GM19238 (cell line): Measurements from ENCODE around the gene CACNA1C.

ENCODE experiments used
- DNase-seq: peaks from one replicate; pipeline ENCODE4 v3.0.0; 2011; ENCODE audit warnings: low spot score; ENCODE audit not compliant: insufficient read length

Gene CACNA1C

DNA sequence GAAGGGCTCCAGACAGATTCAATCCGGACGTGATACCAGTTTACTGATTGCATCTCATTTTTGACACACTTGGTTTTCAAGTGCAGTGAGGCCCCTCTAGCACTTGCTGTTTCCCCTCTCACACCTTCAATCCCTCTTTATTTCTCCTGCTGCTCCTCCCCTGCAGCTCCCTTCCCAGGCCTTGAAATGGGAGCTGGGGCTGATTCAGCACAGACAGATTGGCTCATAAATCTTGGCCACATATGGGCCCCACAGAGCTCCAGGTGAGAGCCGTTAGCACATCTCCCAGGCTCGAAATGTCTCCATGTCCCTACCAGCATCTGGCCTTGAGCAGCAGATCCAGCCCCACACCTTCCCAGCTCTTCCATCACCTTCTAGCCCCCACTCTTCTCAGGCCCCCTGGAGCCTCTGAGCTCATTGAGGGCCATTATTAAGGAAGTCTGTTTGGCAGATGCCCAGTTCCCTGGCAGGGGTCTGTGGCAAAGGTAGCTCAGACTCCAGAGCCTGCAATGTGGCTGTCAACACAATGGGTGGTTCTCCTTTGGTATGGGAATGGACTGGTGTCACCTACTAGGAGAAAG, 521.7 kb downstream of the CACNA1C start:
- DNase-seq, result no peak

DNA sequence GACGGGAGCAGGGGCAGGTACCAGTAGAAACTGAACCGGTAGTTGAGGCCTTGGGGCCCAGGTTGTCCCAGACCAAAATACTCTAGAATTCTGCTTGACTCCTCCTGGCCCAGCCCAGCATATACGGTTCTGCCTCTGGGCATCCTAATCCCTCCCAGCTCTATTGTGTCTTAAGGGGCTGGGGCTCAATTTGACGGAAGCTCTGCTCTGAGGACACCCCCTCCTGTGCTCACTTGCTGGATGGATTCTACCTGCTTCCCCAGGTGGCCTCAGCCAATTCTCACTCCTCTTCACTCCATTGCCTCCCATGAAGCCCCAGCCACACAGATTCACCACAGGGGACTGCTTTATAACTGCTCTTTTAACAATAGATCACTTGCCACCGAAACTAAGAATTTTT, 522.5 kb downstream of the CACNA1C start:
- no peak for DNase-seq

DNA sequence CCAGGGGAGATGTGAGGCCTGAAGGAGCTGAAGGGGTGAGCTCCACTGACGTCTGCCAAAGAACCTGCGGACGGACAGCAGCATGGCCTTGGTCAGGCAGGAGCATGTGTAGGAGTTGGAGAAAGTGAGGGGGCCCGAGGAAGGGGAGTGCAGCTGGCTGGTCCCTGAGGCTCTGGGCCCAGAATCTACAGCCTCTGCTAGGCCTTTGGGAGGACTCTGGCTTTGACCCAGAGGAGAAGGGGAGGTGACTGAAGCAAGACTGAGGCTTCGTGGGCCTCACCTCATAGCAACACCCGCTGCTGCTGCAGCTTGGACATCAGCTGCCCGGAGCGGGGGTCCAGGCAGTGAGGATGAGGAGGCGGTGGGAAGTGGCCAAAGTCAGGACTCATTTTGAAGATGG, 525.4 kb downstream of the CACNA1C start:
- no peak for DNase-seq

DNA sequence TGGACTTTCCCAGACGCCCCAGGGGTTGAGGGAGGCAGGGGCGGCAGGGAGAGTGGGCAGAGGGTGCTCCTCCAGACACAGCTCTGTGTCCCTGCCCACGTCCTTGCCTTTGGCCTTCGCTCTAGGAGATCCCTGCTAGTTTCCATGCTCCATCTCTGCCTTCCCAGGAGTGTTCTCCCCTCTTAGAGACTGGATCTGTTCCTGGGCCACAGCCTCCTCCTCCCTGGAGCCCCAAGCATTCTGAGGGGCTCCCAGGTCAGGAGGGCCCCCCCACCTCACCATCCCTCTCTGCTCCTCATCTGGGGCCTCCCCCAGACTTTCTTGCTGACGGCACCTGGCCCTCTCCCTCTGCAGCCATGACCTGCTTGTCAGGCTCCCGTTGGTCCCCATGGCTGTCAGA, 526.0 kb downstream of the CACNA1C start:
- no peak for DNase-seq

DNA sequence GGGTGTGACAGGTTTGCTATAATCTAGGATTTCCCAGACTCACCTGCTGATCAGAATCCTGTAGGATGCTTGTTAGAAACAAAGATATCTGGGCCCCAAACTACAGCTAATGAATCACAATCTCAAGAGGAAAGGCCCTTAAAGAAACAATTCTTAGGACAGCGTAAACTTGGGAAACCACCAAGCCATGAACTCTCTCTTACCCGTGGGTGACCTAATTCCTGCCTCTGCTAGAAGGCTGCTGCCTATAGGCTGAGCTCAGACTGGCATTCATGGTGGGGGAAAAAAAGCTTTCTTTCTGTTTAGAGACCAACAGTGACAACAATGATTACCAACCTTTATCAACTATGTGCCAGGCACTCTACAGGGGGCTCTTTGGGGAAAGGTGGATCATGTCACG, 528.0 kb downstream of the CACNA1C start:
- DNase-seq, result no peak

DNA sequence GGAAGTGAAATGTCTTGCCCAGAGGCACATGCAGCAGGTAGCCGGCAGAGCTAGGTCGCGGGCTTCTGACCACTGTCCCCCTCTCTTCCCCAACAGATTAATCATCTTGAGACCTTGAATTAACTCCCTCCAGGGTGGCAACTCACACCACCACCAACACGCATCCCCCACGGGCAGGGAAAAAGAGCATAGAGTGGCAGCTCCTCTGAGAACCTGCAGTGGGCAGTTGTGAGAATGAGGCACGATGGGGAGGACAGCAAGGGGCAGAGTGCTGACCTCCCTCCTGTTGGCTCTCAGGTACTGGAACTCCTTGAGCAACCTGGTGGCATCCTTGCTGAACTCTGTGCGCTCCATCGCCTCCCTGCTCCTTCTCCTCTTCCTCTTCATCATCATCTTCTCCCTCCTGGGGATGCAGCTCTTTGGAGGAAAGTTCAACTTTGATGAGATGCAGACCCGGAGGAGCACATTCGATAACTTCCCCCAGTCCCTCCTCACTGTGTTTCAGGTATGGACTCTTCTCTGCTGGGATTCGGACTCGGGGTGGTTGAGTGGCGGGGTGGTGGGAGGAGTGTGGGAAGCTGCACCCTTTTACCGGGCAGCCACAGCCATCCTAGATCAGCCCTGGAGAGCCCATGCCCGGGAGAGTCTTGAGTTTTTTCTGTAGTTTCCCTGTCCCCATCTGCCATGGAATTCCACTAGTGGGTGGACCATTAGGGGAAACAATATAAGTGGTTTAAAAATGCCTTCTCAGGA, 528.7 kb downstream of the CACNA1C start:
- DNase-seq, result no peak

DNA sequence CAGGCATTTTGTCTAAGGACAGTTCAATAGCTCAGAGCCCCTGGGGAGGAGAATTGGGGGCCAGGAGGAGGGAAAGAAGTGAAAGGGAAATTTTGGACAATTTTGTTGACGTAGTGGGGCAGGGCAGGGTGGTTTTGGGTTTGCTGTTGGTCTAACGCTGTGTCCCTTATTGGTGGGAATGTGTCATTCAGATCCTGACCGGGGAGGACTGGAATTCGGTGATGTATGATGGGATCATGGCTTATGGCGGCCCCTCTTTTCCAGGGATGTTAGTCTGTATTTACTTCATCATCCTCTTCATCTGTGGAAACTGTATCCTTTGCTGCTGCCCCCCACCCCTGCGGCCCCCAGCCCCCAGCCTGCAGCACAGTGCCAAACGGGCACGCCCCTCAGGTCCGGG, 529.8 kb downstream of the CACNA1C start:
- no peak for DNase-seq

DNA sequence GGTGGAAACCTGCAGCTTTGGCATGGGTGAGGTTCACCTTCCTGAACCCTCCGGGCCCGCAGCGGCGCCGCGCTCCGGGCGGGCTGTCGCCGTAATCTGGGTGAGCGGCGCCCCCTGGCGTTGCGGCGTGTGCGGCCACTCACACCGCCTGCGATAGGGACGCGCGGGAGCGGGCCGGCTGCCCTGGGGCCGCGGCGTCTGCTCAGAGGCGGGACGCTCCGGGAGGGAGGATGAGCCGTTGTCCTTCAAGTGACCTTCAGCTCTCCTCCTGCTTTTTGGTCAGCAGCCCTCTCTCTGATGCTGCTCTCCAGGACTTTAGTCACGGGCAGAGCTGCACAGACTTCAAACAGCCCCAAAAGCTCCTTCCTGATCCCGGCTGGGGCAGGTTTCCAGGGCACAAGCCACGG, 530.3 kb downstream of the CACNA1C start:
- peak; percentile 71 for DNase-seq

DNA sequence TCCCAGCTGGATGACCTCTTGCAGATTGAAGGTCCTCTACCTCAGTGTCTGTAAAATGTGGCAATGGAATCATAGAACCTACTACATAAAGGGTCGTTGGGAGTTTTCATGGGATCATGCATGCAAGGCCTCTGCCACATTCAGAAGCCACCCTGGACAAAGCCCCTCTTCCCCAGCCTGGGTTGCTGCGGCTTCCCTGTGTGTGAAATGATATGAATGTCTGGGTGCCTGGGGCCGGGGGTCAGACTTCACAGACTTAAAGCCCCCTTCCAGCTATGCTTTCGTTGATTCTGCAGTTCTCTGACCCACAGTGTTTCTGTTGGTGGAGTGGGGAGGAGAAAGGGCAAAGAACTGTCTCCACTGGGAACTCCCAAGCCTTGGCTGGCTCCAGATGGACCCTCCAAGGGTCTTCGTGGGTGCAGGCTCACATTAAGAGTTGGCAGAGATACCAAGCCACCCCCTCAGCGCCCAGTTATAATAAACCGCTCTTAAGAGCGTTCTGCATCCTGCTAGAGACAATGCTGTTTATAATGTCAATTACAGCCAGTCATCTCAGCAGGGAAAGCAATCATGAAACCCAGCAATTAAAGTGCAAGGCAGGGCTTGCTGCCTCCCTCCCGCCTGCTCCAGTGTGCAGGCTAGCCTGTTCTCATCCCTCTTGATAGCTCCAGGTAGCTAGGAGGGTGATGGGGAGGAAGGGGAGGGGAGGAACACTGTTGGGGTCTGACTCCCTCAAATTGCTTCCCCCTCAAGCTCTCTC, 531.0 kb downstream of the CACNA1C start:
- no peak for DNase-seq

DNA sequence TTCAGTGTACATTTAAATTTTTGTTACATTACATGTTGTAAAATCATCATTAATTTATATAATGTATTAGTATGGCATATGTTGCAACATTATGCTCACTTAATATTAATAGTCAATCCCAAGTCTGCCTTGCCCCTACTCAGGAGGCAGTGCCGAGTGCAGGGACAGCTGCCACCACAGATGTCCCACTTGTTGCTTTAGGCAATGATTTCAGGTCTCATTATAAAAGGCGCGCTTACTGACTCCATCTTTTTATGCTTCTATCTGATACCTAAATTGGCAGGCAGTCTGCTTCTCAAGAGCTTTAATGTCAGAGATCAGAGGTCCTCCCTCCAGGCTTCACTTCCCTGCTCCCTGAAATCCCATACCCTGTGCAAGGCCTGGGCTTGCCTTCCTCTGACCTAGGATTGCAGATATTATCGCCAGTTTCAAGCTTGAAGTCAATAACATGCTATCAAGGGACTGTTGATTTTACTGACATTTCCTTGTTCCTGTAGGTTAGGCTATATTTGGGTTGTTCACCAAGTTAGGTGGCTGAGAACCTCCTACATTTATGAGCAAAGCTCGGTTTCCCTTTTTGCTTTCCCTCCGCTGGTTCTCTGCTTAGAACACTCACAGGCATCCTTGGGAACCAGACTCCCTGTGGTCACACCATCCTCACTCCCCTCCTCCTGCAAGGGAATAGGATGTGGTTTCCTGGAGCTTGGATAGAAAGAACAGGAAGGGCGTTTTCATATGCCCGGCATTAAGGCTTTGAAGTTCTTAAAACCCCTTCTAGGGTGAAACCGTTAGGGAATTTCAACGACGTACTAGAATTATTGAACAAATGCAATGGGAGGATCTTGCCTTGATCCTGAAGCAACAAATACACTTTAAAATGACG, 533.6 kb downstream of the CACNA1C start:
- no peak for DNase-seq

DNA sequence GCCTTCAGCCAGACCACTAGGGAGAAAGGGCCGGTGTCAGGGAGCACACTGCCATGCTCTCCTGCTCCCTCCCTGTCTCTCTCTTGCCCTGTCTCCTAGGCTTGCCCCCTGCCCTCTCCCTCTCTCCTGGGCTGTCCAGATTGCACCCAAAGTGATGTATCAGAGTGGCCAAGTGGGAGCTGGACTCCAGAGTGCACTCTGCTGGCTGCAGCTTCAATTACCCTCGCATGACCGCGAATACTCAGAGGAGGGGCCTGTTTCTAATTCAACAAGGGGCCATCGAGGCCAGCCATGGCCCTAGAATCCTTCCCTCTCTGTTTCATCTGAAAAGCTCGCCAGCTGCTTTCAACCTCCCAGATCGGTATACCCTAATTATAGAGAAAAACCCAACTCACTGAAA, 535.6 kb downstream of the CACNA1C start:
- DNase-seq, result no peak

DNA sequence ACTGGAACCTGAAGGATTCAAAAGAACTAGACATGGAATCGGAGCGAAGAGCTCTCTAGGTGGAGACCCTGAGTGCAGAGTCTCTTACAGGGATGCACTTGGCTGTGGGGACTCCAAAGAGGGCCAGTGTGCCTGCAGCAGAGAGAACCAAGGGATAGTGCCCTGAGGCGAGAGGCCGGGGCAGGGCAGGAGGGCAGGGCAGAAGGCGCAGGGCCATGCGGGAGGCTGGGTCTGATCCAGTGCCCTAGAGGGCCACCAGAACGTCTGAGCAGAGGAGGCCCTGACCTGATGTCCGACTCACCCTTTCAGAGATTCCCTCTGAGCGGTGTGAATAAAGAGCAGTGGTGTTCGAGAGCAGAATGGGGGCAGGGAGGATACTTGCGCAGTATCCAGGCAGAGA, 536.6 kb downstream of the CACNA1C start:
- no peak for DNase-seq

DNA sequence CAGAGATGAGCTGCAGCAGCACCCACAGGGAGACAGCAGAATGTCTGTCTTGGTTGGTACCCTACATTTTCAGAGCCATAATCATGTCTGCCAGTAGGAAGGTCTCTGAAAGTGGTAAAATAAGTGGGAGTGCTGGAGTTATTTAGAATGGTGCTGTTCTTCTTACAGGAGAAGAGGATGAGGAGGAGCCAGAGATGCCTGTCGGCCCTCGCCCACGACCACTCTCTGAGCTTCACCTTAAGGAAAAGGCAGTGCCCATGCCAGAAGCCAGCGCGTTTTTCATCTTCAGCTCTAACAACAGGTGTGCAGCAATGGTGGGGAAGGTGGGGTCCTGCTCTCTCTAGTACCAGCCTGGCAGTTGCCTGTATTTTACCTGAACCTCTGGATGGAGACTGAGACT, 540.3 kb downstream of the CACNA1C start:
- no peak for DNase-seq

DNA sequence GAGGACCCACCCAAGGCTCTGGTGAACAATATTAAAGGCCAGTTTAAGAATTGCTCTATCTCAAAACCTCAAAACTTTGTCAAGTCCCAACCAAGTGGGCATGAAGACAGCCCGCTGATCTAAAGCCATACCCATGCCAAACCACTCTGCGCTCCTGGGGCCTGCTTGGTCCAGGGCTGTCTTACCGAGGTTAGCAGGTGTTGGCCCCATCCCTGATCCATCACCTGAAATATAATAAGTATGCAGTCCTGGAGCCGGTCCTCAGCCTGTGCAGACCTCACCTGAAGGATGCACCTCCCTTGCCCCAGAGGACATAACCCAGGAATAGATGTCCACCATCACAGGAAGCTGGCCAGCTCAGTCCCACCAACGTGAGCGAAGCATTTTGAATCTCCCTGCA, 543.7 kb downstream of the CACNA1C start:
- DNase-seq, result no peak

DNA sequence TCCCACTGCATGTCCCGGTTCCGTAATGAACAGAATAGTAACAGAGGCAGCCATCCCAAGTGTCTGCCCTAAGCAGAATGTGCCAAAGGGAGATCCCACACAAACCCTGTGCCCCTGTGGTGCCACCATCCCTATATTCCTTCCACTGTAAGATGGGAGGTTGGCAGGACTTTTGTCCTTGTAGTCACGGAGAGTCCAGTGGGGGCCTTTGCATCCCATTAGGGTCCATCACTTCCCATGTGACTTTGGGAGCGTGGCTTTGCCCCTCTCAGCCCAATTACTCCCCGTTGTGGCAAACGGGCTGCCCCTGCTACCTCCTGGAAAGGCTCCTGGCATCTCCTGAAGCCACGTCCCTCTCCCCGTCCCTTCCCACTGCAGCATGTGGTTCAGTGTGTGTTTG, 552.5 kb downstream of the CACNA1C start:
- DNase-seq, result no peak

DNA sequence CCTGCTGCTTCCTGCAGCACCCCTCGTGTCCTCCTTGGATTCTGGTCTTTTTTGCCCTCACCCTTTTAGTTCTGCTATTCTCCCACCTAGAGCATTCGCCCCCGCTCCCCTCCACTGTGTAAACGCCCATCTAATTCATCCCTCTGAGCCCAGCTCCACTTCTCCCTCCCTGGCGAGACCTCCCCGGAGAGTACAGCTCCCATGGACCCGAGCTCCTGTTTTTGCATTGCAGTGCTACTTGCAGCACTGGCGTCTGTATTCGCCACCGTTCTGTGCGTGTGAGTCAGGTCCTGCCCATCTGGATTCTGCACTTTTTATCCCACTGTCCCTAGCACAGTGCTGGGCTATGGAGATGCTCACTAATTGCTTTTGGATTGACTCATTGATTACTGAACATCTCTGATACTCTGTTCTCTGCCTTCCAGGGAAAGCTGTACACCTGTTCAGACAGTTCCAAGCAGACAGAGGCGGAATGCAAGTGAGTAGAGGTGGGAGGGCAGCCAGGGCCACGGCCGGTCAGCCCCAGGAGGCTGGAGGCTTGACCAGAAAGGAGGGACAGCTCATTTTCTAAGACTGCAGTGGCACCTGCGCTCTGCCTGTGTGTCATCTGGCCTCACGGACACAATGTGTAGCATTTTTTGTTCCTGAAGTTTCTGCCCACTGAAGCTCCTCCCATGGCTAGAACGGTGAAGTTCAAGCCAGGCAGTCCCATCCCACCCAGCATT, 553.6 kb downstream of the CACNA1C start:
- DNase-seq, result no peak

DNA sequence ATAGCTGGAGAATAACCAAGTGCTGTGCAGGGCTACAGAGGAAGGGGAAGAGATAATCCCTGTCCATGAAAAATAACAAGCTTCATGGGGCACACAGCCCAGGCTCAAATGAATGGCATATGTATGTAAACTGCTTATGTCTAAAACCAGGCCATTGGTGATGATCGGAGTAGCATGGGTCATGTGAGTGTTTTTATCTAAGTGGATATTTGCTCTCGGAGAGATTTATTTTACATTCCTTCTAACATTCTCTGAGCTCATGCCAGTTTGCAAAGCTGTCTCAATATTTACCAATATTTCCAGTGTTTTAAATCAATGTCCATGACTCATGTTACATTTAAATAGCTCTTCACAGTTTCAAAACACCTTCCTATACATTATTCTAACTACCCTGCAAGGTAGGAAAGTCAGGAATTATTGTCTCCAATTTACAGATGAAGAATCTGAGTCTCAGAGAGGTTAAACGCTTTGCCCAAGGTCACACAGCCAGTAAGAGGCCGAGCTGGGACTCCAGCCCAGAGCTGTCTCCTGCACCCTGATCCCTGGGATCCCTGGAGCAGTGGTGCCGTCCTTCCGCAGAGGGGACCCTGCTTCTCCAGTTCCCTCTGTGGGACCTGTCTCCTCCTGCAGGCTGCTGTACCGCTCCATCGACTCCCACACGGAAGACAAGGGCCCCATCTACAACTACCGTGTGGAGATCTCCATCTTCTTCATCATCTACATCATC, 555.3 kb downstream of the CACNA1C start:
- no peak for DNase-seq

DNA sequence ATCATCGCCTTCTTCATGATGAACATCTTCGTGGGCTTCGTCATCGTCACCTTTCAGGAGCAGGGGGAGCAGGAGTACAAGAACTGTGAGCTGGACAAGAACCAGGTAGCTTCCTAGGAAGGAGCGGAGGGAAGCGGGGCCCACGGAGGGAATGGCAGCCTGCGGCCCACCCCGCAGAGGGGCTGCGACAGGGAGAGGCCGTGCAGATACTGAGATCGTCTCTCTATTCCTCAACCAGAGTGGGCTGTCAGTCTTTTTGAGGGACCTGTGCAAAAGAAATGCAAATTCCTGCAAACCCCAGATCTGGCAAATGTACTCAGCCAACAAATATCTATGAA, 555.8 kb downstream of the CACNA1C start:
- no peak for DNase-seq

DNA sequence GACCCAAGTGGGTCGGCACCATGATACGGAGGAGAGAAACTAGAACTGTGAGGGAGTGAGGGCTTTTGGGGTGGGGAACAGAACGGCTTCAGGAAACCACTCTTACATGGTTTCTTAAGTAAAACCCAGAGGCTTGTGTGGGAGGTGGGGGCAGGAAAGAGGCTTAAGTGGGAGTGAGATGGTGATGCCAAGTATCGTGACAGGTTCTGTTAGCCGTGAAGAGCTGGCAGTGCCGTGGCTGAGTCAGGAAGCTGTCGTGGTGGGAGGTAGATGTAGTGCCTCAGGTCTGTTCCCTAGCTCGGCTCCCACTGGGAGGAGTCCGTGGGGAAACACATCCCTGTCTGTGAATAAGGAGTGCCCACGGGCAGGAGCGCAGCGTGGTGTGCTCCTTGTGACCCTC, 556.2 kb downstream of the CACNA1C start:
- no peak for DNase-seq

DNA sequence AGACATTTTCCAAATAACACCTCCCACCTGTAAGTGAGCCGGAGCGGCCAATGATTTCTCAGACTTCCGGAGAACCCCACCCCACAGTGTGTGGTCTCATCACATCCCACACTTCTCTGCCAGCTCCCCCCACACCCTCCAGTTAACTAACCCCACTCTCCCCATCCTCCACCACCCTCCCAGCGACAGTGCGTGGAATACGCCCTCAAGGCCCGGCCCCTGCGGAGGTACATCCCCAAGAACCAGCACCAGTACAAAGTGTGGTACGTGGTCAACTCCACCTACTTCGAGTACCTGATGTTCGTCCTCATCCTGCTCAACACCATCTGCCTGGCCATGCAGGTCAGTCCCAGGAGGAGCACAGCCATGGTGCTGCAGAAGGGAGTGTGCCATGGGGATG, 557.6 kb downstream of the CACNA1C start:
- no peak for DNase-seq
